Fibroblast of the aortic adventitia (primary cell): ENCODE measurements around the gene GATD1. TPM values are rescaled to one million over a fixed set of nuclear protein-coding genes. Genes with fewer than 3 reads are reported as not detected.
A peak's percentile ranks its signal among the peaks of the same experiment; 100 is the strongest.
"Not testable (repeated sequence)": the region's sequence is repeated elsewhere in the genome, so short reads cannot be mapped to it uniquely, and the experiment has no call there.

Experiments used
- DNase-seq: peaks from one replicate; pipeline ENCODE4 v3.0.0-alpha.2; 2010; ENCODE audit warnings: low read depth
- H3K4me3 ChIP-seq: 2 replicates; pipeline ENCODE4 v1.5.1; 2011; ENCODE audit warnings: low read depth, mild to moderate bottlenecking, control low read depth, low read length, moderate library complexity
- total RNA-seq: library from RNA; depleted of rRNA; stranded (reverse); fragments of >200 nt; gene quantifications from 2 replicates; pipeline ENCODE4 v1.2.3, GENCODE V29; 2012; ENCODE audit warnings: low replicate concordance
- TF ChIP-seq, protein P1 (sequence below): IDR thresholded peaks from 2 replicates; pipeline ENCODE4 v1.5.1; 2011; ENCODE audit warnings: mild to moderate bottlenecking, low read length, control low read depth, inconsistent platforms; ENCODE audit not compliant: insufficient read depth

GATD1 gene
- total RNA-seq, 1 donor: 40.6 TPM

DNA sequence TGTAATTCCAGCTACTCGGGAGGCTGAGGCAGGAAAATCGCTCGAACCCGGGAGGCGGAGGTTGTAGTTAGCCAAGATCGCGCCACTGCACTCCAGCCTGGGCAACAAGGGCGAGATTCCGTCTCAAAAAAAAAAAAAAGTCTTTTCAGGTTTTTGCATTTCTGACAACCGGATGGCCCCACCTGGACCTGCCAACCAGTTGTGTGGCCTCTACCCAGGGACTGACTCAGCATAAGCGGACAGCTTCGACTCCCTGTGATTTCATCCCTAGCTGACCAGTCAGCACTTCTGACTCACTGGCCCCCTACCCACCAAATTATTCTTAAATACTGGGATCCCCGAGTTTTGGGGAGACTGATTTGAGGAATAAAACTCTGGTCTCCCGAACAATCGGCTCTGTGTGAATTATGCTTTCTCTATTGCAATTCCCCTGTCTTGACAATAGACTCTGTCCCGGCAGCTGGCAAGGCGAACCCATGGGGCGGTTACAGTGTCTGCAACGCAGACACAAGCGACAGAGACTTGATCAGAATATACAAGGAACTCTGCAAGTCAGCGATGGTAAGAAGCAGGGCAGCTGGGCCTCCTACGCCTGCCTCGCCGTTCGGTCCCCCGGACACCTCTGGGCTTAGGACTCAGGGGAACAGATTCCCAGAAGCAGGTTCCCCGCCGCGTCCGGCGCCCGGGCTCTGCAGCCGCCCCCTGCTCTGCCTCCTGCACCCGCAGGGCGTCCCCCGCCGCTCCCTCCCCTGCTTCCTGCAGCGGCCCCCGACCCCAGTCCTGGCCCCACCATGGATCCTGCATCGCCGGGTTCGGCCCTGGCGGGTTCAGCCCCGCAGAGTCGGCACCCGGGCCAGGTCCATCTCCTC is 30.8 kb downstream of the GATD1 start:
- H3K4me3 ChIP-seq: peak overlapping the region; percentile 74
- TF ChIP-seq, protein P1, sequence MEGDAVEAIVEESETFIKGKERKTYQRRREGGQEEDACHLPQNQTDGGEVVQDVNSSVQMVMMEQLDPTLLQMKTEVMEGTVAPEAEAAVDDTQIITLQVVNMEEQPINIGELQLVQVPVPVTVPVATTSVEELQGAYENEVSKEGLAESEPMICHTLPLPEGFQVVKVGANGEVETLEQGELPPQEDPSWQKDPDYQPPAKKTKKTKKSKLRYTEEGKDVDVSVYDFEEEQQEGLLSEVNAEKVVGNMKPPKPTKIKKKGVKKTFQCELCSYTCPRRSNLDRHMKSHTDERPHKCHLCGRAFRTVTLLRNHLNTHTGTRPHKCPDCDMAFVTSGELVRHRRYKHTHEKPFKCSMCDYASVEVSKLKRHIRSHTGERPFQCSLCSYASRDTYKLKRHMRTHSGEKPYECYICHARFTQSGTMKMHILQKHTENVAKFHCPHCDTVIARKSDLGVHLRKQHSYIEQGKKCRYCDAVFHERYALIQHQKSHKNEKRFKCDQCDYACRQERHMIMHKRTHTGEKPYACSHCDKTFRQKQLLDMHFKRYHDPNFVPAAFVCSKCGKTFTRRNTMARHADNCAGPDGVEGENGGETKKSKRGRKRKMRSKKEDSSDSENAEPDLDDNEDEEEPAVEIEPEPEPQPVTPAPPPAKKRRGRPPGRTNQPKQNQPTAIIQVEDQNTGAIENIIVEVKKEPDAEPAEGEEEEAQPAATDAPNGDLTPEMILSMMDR: no peak
- no peak for DNase-seq

DNA sequence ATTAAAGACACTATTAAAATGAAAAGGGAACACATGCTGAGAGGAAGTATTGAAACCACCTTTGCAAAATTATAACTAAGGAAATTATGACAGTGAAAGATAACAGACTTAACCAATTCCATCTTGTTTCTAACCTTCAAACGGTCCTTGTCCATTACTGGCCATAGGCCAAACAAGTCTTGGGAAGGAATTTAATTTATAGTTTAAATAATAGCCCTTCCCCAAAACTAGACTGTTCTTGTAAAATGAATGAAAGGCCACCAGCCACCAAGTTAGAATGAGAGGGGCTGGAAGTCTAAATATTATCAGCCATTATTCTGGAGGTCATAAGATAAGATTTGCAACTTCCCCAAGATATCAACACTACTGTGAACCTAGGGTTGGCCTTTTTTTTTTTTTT is 31.9 kb downstream of the GATD1 start:
- no peak for DNase-seq
- no peak overlapping the region for H3K4me3 ChIP-seq
- TF ChIP-seq, protein P1: no peak

DNA sequence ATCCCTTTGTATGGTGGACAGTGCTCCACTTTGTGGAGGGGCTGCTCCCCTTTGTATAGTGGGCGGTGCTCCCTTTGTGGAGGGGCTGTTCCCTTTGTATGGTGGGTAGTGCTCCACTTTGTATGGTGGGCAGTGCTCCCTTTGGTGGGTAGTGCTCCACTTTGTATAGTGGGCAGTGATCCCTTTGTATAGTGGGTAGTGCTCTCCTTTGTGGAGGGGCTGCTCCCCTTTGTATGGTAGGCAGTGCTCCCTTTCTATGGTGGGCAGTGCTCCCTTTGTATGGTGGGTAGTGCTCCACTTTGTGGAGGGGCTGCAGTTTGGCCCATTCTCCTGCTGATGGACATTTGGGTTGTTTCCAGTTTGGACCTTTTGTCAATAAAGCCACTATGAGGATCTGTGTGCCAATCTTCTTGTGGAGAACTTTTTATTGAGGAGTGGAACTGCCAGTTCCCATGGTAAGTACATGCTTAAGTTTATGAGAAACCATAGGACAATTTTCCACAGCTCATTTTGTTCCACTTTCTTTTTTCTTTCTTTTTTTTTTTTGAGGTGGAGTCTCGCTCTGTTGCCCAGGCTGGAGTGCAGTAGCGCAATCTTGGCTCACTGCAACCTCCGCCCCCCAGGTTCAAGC is 34.6 kb downstream of the GATD1 start:
- H3K4me3 ChIP-seq: no peak overlapping the region
- TF ChIP-seq, protein P1: no peak
- DNase-seq: no peak

DNA sequence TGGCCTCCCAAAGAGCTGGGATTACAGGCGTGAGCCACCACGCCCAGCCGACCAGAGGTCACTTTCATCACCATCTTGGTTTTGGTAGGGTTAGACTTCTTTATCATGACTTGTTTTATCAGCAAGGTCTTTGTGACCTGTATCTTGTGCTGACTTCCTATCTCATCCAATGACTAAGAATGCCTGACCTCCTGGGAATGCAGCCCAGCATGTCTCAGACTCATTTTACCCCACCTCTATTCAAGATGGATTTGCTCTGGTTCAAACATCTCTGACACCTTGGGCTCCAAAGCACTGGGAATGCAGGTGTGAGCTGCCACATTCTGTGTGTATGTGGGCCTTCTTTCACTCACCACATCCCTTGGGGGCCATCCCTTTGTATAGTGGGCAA is 35.1 kb downstream of the GATD1 start:
- DNase-seq: no peak
- H3K4me3 ChIP-seq: no peak overlapping the region
- TF ChIP-seq, protein P1: no peak

DNA sequence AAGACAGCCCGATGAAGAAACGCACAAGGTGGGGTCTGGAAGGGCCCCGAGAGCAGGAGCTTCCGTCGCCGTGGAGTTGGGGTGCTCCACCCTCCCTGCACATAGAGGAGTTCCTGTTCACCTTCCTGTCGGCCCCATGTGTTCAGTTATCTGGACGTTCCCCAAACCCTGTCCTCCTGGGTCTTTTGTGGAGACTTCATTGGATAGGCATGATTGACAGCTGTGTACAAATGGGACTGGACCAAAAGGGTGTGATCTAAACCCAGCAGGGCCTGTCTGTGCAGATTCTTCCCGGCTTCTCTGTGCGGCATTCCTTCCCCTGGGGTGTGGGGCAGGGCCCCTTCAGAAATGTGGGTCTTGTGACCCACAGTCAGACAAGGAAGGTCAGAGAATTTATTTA is 39.4 kb downstream of the GATD1 start:
- DNase-seq, H3K4me3 ChIP-seq: not testable (repeated sequence)

DNA sequence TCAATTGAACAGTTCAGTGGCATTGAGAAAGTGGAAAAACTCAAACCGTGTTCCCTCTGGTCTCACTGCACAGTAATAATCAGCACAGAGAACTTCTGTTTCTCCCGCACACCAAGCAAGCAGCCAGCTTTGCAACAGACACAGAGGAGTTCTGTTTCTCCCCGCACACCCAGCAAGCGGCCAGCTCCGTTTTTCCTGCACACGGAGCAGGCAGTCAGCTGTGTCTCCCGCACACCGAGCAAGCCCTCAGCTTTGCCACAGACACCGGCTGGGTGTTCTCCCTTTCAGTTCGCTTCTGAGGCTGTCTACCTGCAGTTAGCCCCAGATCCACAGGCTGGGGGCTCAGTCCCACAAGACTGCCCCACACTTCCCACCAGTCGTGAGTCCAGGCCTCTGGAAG is 39.9 kb downstream of the GATD1 start:
- DNase-seq: no peak
- TF ChIP-seq, protein P1: no peak
- H3K4me3 ChIP-seq: no peak overlapping the region

DNA sequence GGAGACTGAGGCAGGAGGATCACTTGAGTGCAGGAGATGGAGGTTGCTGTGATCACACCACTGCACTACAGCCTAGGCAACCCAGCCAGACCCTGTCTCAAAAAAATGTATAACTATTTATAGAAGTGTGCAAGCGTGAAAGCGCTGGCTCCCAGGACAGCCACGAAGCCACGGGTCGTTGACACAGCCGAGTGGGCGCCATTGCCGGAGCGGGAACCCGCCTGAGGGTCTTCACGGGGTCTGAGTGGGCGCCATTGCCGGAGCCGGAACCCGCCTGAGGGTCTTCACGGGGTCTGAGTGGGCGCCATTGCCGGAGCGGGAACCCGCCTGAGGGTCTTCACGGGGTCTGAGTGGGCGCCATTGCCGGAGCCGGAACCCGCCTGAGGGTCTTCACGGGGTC is 42.7 kb downstream of the GATD1 start:
- DNase-seq, H3K4me3 ChIP-seq: not testable (repeated sequence)

DNA sequence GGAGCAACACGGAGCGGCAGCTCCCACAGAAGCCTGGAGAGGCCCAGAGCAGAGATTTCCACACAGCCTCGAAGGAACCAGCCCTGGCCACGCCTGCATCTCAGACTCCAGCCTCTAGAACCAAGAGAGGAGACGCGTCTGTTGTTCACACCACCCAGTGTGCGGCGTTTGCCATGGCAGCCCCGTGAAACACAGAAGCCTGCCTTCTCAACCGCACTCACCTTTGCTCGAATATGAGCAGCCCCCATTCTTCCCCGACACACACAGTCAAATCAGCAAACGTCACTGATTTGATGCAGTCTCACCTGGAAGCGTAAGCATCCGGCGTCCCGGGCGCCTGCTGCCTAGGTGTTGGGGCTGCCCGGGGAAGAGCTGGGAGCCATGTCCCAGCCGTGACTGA is 44.2 kb downstream of the GATD1 start:
- no peak for DNase-seq
- H3K4me3 ChIP-seq: no peak overlapping the region
- TF ChIP-seq, protein P1: no peak
